OCI-LY3 (cell line): ENCODE results near the gene S100A10.

Experiments used
- EZH2phosphoT487 ChIP-seq: fragments of 200-600 bp; shearing (Covaris generic); IDR thresholded peaks from 2 replicates; pipeline ENCODE4 v1.6.1; 2018; ENCODE audit warnings: antibody characterized with exemption, mixed run types, low read depth
- TF ChIP-seq, protein P1 (sequence below): fragments of 200-600, 300-600 bp; sonication (generic); IDR thresholded peaks from 2 replicates; pipeline ENCODE4 v1.5.1; 2014; ENCODE audit warnings: antibody characterized with exemption, low read length, low read depth

DNA sequence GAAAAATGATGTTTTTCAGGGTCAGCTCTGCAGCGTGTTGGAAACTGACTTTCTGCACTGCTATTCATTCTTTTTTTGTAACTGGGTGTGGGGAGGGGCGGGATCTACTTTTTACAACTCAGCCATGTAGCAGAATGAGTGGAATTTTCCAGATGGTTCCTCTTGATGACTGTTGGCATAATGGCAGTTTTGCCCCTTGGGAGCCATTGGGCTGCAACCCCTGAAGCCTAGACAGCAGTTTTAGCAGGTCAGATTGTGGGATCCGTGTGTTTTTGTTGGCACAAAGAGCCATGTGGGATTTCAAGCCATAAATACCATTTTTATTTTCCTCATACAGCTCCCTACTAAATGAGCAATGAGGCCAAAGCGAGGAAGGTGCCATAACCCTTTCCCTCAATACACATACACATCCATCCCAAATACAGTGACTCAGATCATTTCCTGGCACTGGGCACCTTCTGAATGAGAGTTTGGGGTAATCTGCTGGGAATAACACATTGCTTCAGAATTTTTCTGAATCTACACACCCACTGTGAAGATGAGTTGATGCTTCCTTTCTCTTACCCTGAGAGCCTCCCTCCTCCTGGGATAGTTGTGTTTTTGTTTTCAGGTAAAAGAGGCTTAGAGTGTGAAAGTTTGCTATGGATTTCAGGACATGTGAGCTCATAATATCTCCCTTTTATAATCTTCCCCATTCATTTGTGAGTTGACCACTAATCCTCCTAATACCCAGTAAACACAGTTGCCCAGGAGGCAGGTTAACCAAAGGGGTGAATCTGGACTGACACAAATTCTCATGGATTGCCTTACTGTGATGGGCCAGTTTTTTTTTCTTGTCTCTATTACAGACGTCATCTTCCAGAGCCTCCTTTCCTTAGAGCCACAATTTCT is 13.1 kb downstream of the S100A10 start:
- TF ChIP-seq, protein P1, sequence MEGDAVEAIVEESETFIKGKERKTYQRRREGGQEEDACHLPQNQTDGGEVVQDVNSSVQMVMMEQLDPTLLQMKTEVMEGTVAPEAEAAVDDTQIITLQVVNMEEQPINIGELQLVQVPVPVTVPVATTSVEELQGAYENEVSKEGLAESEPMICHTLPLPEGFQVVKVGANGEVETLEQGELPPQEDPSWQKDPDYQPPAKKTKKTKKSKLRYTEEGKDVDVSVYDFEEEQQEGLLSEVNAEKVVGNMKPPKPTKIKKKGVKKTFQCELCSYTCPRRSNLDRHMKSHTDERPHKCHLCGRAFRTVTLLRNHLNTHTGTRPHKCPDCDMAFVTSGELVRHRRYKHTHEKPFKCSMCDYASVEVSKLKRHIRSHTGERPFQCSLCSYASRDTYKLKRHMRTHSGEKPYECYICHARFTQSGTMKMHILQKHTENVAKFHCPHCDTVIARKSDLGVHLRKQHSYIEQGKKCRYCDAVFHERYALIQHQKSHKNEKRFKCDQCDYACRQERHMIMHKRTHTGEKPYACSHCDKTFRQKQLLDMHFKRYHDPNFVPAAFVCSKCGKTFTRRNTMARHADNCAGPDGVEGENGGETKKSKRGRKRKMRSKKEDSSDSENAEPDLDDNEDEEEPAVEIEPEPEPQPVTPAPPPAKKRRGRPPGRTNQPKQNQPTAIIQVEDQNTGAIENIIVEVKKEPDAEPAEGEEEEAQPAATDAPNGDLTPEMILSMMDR = no peak
- TF ChIP-seq EZH2phosphoT487 = no peak
